HG03460 (cell line): ENCODE results near the gene MLKL.

Experiments used
- ATAC-seq: cut with Tn5 transposase; IDR thresholded peaks from one replicate; pipeline ENCODE4 v1.9.1; 2021; ENCODE audit not compliant: unreplicated experiment

Gene MLKL

DNA sequence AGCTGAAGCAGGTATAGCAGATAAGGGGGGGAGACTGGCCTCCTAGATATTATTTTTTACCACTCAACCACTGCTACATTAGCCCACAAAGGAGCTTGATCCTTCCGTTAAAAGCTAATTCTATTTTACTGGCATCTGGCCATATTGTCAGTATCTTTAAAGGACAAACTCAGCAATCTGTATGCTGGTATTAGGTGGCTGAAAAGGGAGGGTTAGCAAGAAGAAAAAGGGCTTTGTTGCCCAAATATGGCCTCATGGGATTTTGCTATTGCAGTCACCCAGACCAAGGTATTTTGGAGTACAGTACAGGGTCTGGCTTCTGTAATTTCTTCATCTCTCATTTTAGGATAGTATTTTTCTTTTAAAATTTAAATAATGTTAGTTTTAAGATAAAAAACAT is 48.4 kb downstream of the MLKL start:
- ATAC-seq, result no peak

DNA sequence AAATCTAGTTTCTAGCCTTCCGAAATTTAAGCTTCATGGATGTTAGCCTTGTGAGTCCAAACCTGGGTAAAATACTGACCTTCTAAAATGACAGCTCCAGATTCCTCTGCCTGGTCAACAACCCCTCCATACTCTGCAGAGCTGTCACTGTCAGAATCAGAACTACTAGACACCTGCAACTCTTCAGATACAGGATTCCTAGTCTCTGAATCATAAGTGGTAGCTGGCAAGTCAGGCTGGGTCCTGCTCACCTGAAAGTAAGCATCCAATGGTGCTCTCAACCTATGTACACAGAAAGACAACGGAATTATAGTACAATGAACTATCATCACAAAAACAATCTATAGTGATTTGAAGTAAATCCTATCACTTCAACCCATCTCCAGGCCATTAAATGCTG is 48.8 kb downstream of the MLKL start:
- no peak for ATAC-seq

DNA sequence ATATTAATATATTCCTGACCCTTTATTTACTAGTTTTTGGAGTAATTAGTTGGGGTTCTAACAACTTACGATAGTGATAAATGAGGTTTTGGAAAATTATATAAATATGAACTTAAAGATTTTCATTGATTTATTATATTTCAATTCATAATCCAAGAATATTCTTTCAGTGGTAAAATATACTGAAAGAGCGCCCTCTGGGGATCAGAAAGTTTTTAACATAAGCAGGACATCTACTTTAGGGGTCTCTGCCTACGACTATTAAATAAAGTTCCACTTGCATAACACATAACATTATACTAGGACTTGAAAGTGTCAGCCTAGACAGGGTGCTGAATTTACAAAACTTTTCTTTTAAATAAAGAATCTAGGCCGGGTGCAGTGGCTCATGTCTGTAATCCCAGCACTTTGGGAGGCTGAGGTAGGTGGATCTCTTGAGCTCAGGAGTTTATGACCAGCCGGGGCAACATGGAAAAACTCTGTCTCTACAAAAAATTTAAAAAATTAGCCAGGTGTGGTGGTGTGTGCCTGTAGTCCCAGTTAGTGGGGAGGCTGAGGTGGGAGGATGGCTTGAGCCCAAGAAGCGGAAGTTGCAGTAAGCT is 49.6 kb downstream of the MLKL start:
- no peak for ATAC-seq

DNA sequence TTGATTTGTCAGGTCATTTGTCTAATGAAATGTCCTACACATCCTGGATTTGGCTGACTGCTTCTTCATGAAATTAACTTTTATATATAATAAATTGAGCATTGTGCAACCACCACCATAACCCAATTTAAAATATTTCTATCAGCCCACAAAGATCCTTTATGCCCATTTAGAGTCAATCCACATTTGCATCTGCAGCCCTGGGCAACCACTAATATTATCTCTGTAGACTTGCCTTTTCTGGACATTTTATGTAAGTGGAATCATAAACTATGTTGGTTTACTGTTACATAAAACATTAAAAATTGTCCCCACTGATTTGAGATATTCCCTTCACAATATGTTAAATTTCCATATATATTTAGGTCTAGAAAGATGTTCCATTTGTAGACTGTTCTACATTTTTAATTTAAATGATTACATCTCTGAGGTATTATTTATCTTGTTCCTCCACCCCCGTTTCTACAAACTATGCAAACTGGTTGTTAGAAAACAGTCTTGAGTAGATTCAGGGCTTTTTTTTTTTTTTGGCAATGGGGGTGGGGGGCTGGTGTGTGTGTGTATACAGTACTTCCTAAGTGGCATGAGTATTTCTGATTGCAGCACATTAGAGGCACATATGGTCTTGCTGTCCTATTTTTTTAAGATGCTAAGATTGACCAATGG is 50.7 kb downstream of the MLKL start:
- no peak for ATAC-seq

DNA sequence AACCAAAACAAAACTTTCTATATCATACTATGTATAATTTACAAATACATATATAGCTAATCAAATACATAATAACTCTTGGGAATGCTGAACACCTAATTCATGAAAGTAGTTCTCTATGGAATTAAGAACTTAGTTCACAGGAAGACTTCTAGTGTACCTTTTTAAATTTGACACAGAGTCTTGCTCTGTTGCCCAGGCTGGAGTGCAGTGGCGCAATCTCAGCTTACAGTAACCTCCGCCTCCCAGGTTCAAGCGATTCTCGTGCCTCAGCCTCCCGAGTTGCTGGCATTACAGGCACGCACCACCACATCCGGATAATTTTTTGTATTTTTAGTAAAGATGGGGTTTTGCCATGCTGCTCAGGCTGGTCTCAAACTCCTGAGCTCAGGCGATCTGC is 58.7 kb downstream of the MLKL start:
- ATAC-seq, result no peak

DNA sequence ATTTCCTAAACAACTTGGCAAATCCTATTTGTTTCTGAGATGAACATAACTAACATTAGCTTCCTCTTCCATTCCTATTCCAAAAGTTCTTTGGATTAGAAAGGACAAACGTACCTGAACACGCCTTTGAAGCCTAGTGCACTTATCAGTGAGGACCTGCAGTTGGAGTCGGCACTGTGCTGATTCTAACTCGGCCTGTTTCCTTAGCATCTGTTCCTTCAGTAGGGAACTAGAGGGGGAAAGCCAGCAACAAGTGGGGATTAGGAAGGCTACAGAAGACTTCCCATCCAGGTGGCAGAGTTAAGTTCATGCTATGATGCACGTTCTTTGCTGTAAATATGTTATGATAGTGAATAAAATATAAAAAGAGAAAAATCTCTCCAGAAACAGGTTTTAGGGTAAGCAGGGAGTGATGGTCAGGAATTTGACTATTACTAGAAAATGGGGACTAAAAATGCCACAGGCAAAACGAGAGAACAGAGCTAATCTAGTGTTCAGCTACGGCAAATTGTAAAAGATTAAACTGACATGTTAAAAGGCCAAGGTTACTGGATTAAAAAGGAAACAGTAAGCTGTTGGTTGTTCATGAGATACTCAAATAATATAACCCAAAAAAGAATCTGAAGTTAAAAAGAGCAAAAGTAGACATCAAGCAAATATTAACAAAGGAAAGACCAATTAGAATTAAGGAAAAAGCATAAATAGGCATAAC is 62.8 kb downstream of the MLKL start:
- no peak for ATAC-seq

DNA sequence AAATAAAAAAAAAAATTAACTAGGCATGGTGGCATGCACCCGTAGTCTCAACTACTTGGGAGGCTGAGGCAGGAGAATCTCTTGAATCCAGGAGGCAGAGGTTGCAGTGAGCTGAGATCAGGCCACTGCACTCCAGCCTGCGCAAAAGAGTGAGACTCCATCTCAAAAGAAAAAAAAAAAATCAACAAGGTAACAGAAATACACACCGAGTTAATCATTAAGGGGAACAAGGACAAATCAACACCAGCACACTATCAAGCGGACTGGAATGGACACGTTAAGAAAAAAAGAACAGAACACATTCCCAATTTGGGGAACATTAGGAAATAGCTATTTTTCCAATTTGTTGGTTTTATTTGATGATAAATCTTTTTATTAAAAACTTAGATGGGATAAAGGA is 65.4 kb downstream of the MLKL start:
- ATAC-seq, result no peak

DNA sequence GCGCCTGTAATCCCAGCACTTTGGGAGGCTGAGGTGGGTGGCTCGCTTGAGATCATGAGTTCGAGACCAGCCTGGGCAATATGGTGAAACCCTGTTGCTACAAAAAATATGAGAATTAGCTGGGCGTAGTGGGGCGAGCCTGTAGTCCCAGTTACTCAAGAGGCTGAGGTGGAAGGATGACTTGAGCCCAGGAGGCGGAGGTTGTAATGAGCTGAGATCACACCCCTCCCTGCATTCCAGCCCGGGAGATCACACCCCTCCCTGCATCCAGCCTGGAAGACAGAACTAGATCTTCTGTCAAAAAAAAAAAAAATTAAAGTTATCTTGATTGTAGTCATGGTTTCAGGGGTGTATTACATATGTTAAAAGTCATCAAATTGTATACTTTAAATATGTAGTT is 67.0 kb downstream of the MLKL start:
- no peak for ATAC-seq

DNA sequence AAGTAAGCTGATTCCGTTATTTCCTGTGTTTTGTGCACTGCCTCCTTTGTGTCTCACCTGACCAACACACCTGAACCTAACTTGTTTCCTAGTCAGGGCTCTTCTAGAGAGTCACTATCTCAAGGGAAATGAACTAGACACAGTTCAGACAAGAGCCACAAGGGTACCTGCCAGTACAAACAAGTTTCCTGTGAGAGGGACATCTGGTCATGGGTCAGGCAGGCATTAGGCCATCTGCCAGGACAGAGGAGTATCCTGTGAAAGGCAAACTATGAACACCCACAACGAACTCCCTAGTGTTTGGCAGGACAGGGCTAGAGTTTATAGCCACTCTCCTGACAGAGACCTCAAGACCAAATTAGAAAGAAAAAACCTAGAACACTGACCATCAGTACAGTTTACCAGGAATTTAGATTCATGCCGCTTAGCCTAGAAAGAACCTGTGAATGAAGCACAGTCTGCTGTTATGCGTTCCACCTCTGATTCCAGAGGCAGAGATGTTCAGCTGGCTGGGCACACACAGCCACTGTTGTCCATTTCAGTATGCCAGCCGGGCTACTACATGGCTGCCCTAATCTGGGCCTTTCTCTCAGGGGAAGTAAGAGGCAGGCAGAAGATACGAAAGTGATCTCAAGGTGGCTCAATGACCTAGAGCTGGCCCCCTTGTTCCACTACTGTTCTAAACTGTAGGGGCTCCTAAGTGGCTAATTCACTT is 73.0 kb downstream of the MLKL start:
- ATAC-seq, result peak; percentile 8

DNA sequence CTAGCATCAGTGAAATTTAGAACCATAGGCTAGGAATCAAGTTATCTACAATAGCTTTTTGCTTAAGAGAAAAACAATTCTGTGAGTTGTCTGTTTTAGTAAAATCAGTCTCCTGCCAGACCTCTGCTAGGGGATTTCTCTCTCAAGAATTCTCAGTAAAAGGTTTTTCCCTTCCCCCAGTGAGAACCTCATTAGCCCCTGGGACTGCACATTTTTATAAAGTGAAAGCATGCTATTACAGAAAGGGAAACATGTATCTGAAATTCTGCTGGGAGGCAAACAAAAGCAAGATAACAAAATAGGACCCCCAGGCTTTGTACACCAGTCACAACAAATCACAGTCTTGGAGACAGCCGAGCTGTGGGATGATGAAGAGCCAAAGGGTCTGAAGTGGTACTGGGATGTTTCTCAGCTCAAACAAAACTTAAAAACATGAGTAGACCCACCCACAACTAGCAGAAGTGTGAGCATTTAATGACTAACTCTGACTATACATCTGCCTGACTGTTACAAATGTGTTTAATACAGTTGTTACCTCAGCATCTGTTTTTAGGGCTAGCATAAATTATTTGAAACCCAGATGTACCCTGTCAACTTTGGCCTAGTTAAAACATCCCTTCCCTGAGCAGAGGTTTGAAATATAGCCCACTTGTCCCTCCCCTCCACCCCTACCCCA is 73.8 kb downstream of the MLKL start:
- ATAC-seq, result peak; percentile 51

DNA sequence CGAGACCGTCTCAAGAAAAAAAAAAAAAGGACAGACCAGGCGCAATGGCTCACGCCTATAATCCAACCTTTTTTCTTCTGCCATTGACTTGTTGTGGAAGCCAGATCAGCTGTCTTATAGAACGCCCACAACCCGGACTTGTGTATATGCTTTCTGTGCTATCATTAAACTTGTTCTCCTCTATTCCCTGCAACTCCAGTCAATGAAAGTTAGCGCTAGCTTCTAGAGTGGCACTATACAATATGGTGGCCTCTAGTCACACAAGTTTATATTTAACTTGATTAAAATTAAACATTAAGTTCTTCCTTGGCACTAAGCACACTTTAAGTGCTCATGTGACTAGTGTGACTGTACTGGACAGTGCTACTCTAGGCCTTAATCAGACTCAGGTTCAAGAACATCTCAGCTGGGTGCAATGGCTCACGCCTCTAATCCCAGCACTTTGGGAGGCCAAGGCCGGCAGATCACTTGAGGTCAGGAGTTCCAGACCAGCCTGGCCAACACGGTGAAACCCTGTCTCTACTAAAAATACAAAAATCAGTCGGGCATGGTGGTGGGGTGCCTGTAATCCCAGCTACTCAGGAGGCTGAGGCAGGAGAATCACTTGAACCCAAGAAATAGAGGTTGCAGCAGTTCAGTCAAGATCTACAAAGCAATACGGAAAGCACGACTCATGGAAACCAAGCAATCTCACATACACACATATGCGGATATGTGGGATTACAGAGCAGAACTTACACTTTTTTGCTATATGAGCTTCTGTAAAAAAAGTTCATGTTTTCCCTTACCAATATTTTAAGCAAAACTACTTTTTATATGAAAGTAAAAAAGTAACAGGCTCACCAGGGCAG is 74.9 kb downstream of the MLKL start:
- no peak for ATAC-seq

DNA sequence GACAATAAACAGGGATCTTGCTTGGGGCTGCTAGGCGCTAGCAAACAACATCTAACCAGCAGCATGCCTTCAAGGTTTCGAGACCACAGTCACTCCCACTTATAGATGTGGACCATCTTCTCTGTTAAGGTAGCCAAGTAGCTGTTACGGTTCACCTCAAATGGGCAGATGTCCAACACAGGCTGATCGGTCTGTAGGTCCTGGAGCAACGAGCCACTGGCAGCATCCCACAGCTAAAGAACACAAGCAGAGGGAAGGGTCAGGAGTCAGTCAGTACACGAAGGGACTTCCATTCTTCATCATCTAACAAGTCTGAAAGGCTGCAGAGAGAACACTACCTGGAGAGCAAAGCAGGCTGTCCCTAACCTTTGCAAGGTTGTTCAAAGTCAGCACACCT is 76.8 kb downstream of the MLKL start:
- no peak for ATAC-seq

DNA sequence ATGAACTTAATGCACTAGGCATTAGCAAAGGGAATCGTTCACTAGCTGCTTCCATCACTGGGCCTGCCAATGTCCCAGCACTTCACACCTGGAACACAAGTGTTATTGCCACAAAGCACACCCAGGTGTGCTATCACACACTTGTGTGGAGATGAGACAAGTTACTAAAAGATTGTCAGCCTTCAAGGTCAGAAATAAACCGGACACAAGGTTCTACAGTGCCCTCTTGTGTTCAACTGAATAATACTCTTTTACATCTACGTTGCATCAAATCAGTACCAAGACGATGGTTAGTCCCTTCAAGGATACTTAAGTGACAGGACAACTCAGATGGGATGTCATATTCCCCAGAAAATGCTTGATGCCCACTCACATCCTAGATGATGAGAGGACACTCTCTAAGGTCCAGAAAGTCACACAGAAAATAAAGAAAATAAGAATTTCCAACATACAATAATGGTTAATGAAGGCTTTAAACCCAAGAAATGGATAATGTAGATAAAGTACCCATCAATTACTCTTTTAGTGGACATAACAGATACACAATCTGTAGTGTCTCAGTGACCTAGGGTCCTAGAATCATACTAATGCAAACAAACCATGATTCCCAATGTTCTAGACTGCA is 77.3 kb downstream of the MLKL start:
- no peak for ATAC-seq

DNA sequence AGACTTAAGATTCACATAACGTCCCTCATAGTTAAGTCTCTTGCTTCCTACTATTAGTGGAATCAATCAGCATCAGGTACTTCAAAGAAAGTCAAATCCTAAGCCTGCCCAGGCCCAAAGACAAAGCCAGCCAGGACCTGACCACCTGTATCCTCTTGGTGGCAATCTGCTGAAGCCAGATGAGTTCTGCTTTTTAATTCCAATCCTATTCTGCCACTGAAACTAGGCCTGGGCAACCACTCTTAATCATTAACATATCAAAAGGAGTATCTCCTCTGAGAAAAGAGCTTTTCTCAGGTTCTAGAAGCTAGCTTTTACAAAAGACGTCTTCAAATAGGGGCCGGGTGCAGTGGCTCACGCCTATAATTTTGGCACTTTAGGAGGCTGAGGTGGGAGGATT is 78.7 kb downstream of the MLKL start:
- no peak for ATAC-seq
